ENCODE measurements around the gene SHC3.

DNA sequence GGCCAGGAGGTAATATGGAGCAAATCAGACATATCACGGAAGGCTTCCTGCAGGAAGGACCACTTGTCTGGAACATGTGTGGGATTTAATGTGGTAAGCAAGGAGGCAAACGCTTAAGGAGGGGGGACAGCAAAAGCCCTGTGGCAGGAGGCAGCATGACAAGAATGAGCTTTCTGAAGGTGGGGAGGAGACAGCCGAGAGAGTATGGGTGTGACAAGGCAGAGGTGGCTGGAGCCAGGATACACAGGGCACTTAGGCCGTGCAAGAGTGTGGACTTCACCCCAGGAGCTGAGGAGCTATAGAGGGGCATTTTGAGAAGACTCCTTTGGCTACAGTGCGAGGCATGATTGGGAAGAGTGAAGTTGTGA is 201.7 kb downstream of the SHC3 start:
- TF ChIP-seq, protein P1, sequence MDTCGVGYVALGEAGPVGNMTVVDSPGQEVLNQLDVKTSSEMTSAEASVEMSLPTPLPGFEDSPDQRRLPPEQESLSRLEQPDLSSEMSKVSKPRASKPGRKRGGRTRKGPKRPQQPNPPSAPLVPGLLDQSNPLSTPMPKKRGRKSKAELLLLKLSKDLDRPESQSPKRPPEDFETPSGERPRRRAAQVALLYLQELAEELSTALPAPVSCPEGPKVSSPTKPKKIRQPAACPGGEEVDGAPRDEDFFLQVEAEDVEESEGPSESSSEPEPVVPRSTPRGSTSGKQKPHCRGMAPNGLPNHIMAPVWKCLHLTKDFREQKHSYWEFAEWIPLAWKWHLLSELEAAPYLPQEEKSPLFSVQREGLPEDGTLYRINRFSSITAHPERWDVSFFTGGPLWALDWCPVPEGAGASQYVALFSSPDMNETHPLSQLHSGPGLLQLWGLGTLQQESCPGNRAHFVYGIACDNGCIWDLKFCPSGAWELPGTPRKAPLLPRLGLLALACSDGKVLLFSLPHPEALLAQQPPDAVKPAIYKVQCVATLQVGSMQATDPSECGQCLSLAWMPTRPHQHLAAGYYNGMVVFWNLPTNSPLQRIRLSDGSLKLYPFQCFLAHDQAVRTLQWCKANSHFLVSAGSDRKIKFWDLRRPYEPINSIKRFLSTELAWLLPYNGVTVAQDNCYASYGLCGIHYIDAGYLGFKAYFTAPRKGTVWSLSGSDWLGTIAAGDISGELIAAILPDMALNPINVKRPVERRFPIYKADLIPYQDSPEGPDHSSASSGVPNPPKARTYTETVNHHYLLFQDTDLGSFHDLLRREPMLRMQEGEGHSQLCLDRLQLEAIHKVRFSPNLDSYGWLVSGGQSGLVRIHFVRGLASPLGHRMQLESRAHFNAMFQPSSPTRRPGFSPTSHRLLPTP (IDR thresholded peaks at IDR 0.05; ENCODE audit: borderline replicate concordance, extremely low read depth, insufficient read length) = no peak
- TF ChIP-seq, protein P2, sequence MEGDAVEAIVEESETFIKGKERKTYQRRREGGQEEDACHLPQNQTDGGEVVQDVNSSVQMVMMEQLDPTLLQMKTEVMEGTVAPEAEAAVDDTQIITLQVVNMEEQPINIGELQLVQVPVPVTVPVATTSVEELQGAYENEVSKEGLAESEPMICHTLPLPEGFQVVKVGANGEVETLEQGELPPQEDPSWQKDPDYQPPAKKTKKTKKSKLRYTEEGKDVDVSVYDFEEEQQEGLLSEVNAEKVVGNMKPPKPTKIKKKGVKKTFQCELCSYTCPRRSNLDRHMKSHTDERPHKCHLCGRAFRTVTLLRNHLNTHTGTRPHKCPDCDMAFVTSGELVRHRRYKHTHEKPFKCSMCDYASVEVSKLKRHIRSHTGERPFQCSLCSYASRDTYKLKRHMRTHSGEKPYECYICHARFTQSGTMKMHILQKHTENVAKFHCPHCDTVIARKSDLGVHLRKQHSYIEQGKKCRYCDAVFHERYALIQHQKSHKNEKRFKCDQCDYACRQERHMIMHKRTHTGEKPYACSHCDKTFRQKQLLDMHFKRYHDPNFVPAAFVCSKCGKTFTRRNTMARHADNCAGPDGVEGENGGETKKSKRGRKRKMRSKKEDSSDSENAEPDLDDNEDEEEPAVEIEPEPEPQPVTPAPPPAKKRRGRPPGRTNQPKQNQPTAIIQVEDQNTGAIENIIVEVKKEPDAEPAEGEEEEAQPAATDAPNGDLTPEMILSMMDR (IDR thresholded peaks at IDR 0.05 in 2 of 3, conservative IDR thresholded peaks at IDR 0.05 in 1 of 3; ENCODE audit: insufficient read depth in 2 of 3, low read depth in 1 of 3, low read length in 3 of 3) = no peak
- no peak for TF ChIP-seq ATF7 (IDR thresholded peaks at IDR 0.05)
- no peak for TF ChIP-seq SP1 (CRISPR knock-in tag; IDR thresholded peaks at IDR 0.05)
- no peak for TF ChIP-seq KLF16 (IDR thresholded peaks at IDR 0.05)
- no peak for TF ChIP-seq FOXK1 (CRISPR knock-in tag; IDR thresholded peaks at IDR 0.05; ENCODE audit: borderline replicate concordance)
- TF ChIP-seq L3MBTL2 (IDR thresholded peaks at IDR 0.05) = no peak
- TF ChIP-seq, protein P3, sequence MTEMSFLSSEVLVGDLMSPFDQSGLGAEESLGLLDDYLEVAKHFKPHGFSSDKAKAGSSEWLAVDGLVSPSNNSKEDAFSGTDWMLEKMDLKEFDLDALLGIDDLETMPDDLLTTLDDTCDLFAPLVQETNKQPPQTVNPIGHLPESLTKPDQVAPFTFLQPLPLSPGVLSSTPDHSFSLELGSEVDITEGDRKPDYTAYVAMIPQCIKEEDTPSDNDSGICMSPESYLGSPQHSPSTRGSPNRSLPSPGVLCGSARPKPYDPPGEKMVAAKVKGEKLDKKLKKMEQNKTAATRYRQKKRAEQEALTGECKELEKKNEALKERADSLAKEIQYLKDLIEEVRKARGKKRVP (CRISPR knock-in tag; IDR thresholded peaks at IDR 0.05) = no peak
- no peak for TF ChIP-seq ZNF124 (CRISPR knock-in tag; IDR thresholded peaks at IDR 0.05)
- no peak for TF ChIP-seq CTBP1 (IDR thresholded peaks at IDR 0.05; ENCODE audit: borderline replicate concordance)
- no peak for TF ChIP-seq GABPB1 (CRISPR knock-in tag; IDR thresholded peaks at IDR 0.05)
- no peak for TF ChIP-seq BRCA1 (IDR thresholded peaks at IDR 0.05)
- no peak for TF ChIP-seq BRCA1 (CRISPR knock-in tag; IDR thresholded peaks at IDR 0.05)
